ENCODE measurements around the gene CREBL2.

CREBL2 gene

GRCh38 chr12:12684375-12685106, 72.9 kb downstream of the CREBL2 start:
- ATAC-seq: peak; percentile 75
- TF ChIP-seq PATZ1 (CRISPR knock-in tag; IDR thresholded peaks at IDR 0.05; ENCODE audit: borderline replicate concordance): no peak
- TF ChIP-seq TCF4 (CRISPR knock-in tag; IDR thresholded peaks at IDR 0.05; ENCODE audit: borderline replicate concordance): peak; percentile 46; the same call in 1 of the 2 replicates
- TF ChIP-seq ZC3H10 (CRISPR knock-in tag; IDR thresholded peaks at IDR 0.05): 0 out of 2 replicates have a peak, but pooled peaks have one; percentile 40
- TF ChIP-seq ZFP3 (CRISPR knock-in tag; IDR thresholded peaks at IDR 0.05): peak; percentile 50; the same call in 1 of the 2 replicates
- no peak for TF ChIP-seq GLIS3 (CRISPR knock-in tag; IDR thresholded peaks at IDR 0.05)
- TF ChIP-seq CSDC2 (CRISPR knock-in tag; IDR thresholded peaks at IDR 0.05): 0 out of 2 replicates have a peak, but pooled peaks have one; percentile 46

GRCh38 chr12:12685305-12685704, 73.6 kb downstream of the CREBL2 start:
- ATAC-seq: no peak
- TF ChIP-seq TCF4 (CRISPR knock-in tag; IDR thresholded peaks at IDR 0.05; ENCODE audit: borderline replicate concordance) (no peak), ZNF70 (CRISPR knock-in tag; IDR thresholded peaks at IDR 0.05) (no peak), SNAI2 (CRISPR knock-in tag; IDR thresholded peaks at IDR 0.05) (no peak), ISL1 (CRISPR knock-in tag; IDR thresholded peaks at IDR 0.05) (no peak), ZC3H10 (CRISPR knock-in tag; IDR thresholded peaks at IDR 0.05) (no peak), CSRNP3 (CRISPR knock-in tag; IDR thresholded peaks at IDR 0.05) (no peak), ZNF565 (CRISPR knock-in tag; conservative IDR thresholded peaks at IDR 0.05; ENCODE audit: low read depth) (no peak), PPARA (CRISPR knock-in tag; IDR thresholded peaks at IDR 0.05; ENCODE audit: borderline replicate concordance) (no peak), RARB (CRISPR knock-in tag; IDR thresholded peaks at IDR 0.05) (no peak), TOX (CRISPR knock-in tag; IDR thresholded peaks at IDR 0.05; ENCODE audit: borderline replicate concordance) (no peak), CREB5 (CRISPR knock-in tag; IDR thresholded peaks at IDR 0.05; ENCODE audit: low read depth) (no peak), GLIS3 (CRISPR knock-in tag; IDR thresholded peaks at IDR 0.05) (no peak), TSHZ2 (CRISPR knock-in tag; IDR thresholded peaks at IDR 0.05) (no peak), OSR1 (CRISPR knock-in tag; IDR thresholded peaks at IDR 0.05) (no peak), PATZ1 (CRISPR knock-in tag; IDR thresholded peaks at IDR 0.05; ENCODE audit: borderline replicate concordance) (no peak), BACH2 (CRISPR knock-in tag; IDR thresholded peaks at IDR 0.05; ENCODE audit: borderline replicate concordance) (no peak), ESRRG (CRISPR knock-in tag; IDR thresholded peaks at IDR 0.05) (no peak), ZFP30 (CRISPR knock-in tag; IDR thresholded peaks at IDR 0.05) (no peak), POU6F1 (CRISPR knock-in tag; IDR thresholded peaks at IDR 0.05; ENCODE audit: borderline replicate concordance, low read depth) (no peak), ZFP3 (CRISPR knock-in tag; IDR thresholded peaks at IDR 0.05) (no peak)

All from SK-N-SH treated with all-trans-retinoic acid at 6 μM for 48 hours (cell line).